Breast epithelium (tissue), 3 donors: ENCODE measurements around the gene ARSH.

Experiments
- POLR2A ChIP-seq: fragments of 450-650 bp; IDR thresholded peaks from one replicate; pipeline ENCODE4 v1.6.1; 2016; ENCODE audit warnings: antibody characterized with exemption, mild to moderate bottlenecking, moderate library complexity
- TF ChIP-seq, protein P1 (sequence below), 3 donors: fragments of 450-650 bp; IDR thresholded peaks; one replicate each; pipeline ENCODE4 v1.5.1; 2016 to 2017; ENCODE audit warnings: antibody characterized with exemption in 3 of 3, mild to moderate bottlenecking in 3 of 3, moderate library complexity in 3 of 3

DNA sequence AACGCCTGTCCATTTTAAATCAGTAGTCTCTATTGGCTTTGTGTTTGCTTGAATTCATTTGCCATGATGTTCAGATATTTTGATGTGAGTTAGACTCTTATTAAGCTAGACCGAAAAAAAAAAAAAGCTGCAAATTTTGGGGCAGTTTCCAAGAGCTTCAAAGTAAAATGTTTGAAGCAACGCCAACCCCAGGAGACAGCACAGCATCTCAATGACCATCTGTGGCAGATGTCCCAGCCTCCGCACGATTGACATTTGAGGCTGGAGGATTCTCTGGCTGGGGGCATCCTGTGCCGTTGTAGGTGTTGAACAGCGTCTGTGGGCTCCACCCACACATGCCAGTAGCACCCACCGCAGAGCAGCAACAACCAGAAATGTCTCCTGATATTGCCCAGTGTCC is 17.8 kb downstream of the ARSH start:
- TF ChIP-seq, protein P1, sequence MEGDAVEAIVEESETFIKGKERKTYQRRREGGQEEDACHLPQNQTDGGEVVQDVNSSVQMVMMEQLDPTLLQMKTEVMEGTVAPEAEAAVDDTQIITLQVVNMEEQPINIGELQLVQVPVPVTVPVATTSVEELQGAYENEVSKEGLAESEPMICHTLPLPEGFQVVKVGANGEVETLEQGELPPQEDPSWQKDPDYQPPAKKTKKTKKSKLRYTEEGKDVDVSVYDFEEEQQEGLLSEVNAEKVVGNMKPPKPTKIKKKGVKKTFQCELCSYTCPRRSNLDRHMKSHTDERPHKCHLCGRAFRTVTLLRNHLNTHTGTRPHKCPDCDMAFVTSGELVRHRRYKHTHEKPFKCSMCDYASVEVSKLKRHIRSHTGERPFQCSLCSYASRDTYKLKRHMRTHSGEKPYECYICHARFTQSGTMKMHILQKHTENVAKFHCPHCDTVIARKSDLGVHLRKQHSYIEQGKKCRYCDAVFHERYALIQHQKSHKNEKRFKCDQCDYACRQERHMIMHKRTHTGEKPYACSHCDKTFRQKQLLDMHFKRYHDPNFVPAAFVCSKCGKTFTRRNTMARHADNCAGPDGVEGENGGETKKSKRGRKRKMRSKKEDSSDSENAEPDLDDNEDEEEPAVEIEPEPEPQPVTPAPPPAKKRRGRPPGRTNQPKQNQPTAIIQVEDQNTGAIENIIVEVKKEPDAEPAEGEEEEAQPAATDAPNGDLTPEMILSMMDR (IDR thresholded peaks at IDR 0.05) = no peak
- TF ChIP-seq POLR2A = no peak
